A549 (cell line): ENCODE measurements around the gene RSRC1. TPM values are rescaled to one million over a fixed set of nuclear protein-coding genes. Genes with fewer than 3 reads are reported as not detected.
"Not testable (repeated sequence)": the region's sequence is repeated elsewhere in the genome, so short reads cannot be mapped to it uniquely, and the experiment has no call there.

Experiments used
- ATAC-seq, 2 experiments: fragments of 200-7000 bp in 1 of 2; fragments of >200 bp in 1 of 2; cut with Nextera tagmentation in 1 of 2; cut with Tn5 transposase in 1 of 2; 3 replicates each; pipeline versions ENCODE4 v1.8.0 to v1.9.1; 2018 to 2020; ENCODE audit warnings: mild to moderate bottlenecking in 1 of 2, moderate library complexity in 1 of 2
- CTCF ChIA-PET: fragments of 300-600 bp; sonication (Branson Sonifier 250); formaldehyde crosslinking; extraction: SDS; loops from one replicate; lab custom pipeline; 2021; ENCODE audit warnings: antibody characterized with exemption, inconsistent platforms; lab: Yijun Ruan, JAX
- POLR2A ChIA-PET: fragments of 350-600 bp; formaldehyde crosslinking; extraction: SDS; loops from one replicate; lab custom pipeline; 2021; ENCODE audit warnings: antibody characterized with exemption, inconsistent platforms; lab: Yijun Ruan, JAX
- DNase-seq, 2 experiments: peaks; one replicate each; pipeline versions ENCODE4 v3.0.0 to v3.0.0-alpha.2; 2011 to 2016; ENCODE audit warnings: low read depth in 1 of 2, low spot score in 1 of 2
- FAIRE-seq: peaks from 2 replicates; lab custom pipeline; 2011; peaks lifted over from hg19 to GRCh38; lab: Jason Lieb, UNC
- H3K27ac ChIP-seq, 2 experiments: fragments of >200 bp; sonication (Bioruptor Twin); formaldehyde crosslinking; 3 replicates each; pipeline ENCODE4 v1.5.1; 2016 to 2017
- H3K4me1 ChIP-seq: fragments of >200 bp; sonication (Bioruptor Twin); formaldehyde crosslinking; 3 replicates; pipeline ENCODE4 v1.6.1; 2016
- H3K4me2 ChIP-seq: fragments of >200 bp; sonication (Bioruptor Twin); formaldehyde crosslinking; 3 replicates; pipeline ENCODE4 v1.6.1; 2016
- H3K4me3 ChIP-seq: fragments of >200 bp; sonication (Bioruptor Twin); formaldehyde crosslinking; 3 replicates; pipeline ENCODE4 v1.5.1; 2016
- H3K9me3 ChIP-seq: fragments of >200 bp; sonication (Bioruptor Twin); formaldehyde crosslinking; 3 replicates; pipeline ENCODE4 v1.6.1; 2016
- BCL3 ChIP-seq: fragments of >200 bp; sonication (Bioruptor Twin); formaldehyde crosslinking; IDR thresholded peaks from 3 replicates; pipeline ENCODE4 v1.6.1; 2016
- BHLHE40 ChIP-seq: IDR thresholded peaks from 2 replicates; pipeline ENCODE4 v1.6.1; 2012; ENCODE audit warnings: low read depth, low read length, inconsistent platforms
- CHD2 ChIP-seq: fragments of 150-350 bp; IDR thresholded peaks from 2 replicates; pipeline ENCODE4 v1.6.1; 2014; ENCODE audit warnings: low read length; ENCODE audit not compliant: partially characterized antibody
- CHD4 ChIP-seq: fragments of 200-600 bp; sonication (generic); IDR thresholded peaks from 2 replicates; pipeline ENCODE4 v1.6.1; 2016; ENCODE audit warnings: antibody characterized with exemption, mild to moderate bottlenecking, borderline replicate concordance
- CTCF ChIP-seq: fragments of >200 bp; sonication (Bioruptor Twin); formaldehyde crosslinking; IDR thresholded peaks from 3 replicates; pipeline ENCODE4 v1.5.1; 2016
- EHF ChIP-seq: fragments of 250-450 bp; sonication (Bioruptor Pico); IDR thresholded peaks from 2 replicates; pipeline ENCODE4 v1.5.0; 2020; ENCODE audit warnings: mild to moderate bottlenecking
- EHMT2 ChIP-seq: fragments of 200-600 bp; sonication (generic); IDR thresholded peaks from 2 replicates; pipeline ENCODE4 v1.6.1; 2016; ENCODE audit warnings: antibody characterized with exemption, low read depth, mild to moderate bottlenecking, moderate library complexity
- EP300 ChIP-seq, 2 experiments: fragments of >200 bp; sonication (Bioruptor Twin); formaldehyde crosslinking; IDR thresholded peaks; 2 replicates in 1 of 2; 3 replicates in 1 of 2; pipeline ENCODE4 v1.6.1; 2016 to 2017
- FOSB ChIP-seq: fragments of 250-450 bp; sonication (Bioruptor Pico); IDR thresholded peaks from 2 replicates; pipeline ENCODE4 v1.5.0; 2020; ENCODE audit warnings: mild to moderate bottlenecking, moderate library complexity
- FOSL2 ChIP-seq, 2 experiments: fragments of 450-650 bp in 1 of 2; fragments of >200 bp in 1 of 2; sonication (Bioruptor Twin) in 1 of 2; formaldehyde crosslinking; IDR thresholded peaks; 2 replicates each; pipeline versions ENCODE4 v1.5.0 to v1.6.1; 2016 to 2020; ENCODE audit warnings: mild to moderate bottlenecking in 1 of 2, moderate library complexity in 1 of 2
- GATA3 ChIP-seq: IDR thresholded peaks from 2 replicates; pipeline ENCODE4 v1.6.1; 2012; ENCODE audit warnings: borderline replicate concordance
- HDAC2 ChIP-seq: fragments of 200-600 bp; sonication (generic); IDR thresholded peaks from 2 replicates; pipeline ENCODE4 v1.6.1; 2016
- HEYL ChIP-seq: fragments of 250-450 bp; sonication (Bioruptor Pico); IDR thresholded peaks from 2 replicates; pipeline ENCODE4 v1.8.0; 2021; ENCODE audit warnings: mild to moderate bottlenecking, moderate library complexity
- HOXA7 ChIP-seq: fragments of 250-450 bp; sonication (Bioruptor Pico); IDR thresholded peaks from 2 replicates; pipeline ENCODE4 v1.5.0; 2020; ENCODE audit warnings: mild to moderate bottlenecking, moderate library complexity
- JUN ChIP-seq, 2 experiments: fragments of >200 bp; sonication (Bioruptor Twin); formaldehyde crosslinking; IDR thresholded peaks; 2 replicates in 1 of 2; 3 replicates in 1 of 2; pipeline ENCODE4 v1.6.1; 2016 to 2017
- JUNB ChIP-seq: fragments of >200 bp; sonication (Bioruptor Twin); formaldehyde crosslinking; IDR thresholded peaks from 2 replicates; pipeline ENCODE4 v1.6.1; 2016
- KDM5A ChIP-seq: fragments of 200-600 bp; sonication (generic); IDR thresholded peaks from 2 replicates; pipeline ENCODE4 v1.6.1; 2016; ENCODE audit warnings: antibody characterized with exemption, mild to moderate bottlenecking
- MAZ ChIP-seq: fragments of 150-350 bp; IDR thresholded peaks from 2 replicates; pipeline ENCODE4 v1.6.1; 2014; ENCODE audit warnings: antibody characterized with exemption, low read depth, low read length, borderline replicate concordance
- MYC ChIP-seq: IDR thresholded peaks from 2 replicates; pipeline ENCODE4 v1.6.1; 2012; ENCODE audit warnings: mild to moderate bottlenecking, inconsistent platforms, low read length, improper control_type of control experiment, borderline replicate concordance
- NFE2L2 ChIP-seq: fragments of 150-350 bp; conservative IDR thresholded peaks from 2 replicates; pipeline ENCODE4 v1.6.1; 2014; ENCODE audit warnings: low read length
- PBX3 ChIP-seq: IDR thresholded peaks from 2 replicates; pipeline ENCODE4 v1.6.1; 2012
- POLR2AphosphoS2 ChIP-seq: conservative IDR thresholded peaks from 2 replicates; pipeline ENCODE4 v1.6.1; 2012; ENCODE audit warnings: low read length, improper control_type of control experiment, inconsistent platforms
- RAD21 ChIP-seq, 2 experiments: fragments of >200 bp in 1 of 2; sonication (Bioruptor Twin) in 1 of 2; formaldehyde crosslinking in 1 of 2; IDR thresholded peaks in 1 of 2; conservative IDR thresholded peaks in 1 of 2; 2 replicates in 1 of 2; 3 replicates in 1 of 2; pipeline ENCODE4 v1.6.1; 2012 to 2018; ENCODE audit warnings: inconsistent platforms in 1 of 2
- RARB ChIP-seq: fragments of 250-450 bp; sonication (Bioruptor Pico); IDR thresholded peaks from 2 replicates; pipeline ENCODE4 v1.8.0; 2021; ENCODE audit warnings: mild to moderate bottlenecking, moderate library complexity
- RNF2 ChIP-seq: fragments of 200-600 bp; sonication (generic); IDR thresholded peaks from 2 replicates; pipeline ENCODE4 v1.6.1; 2016; ENCODE audit warnings: low read depth, mild to moderate bottlenecking, antibody characterized with exemption, moderate library complexity, borderline replicate concordance
- SMC3 ChIP-seq: fragments of >200 bp; sonication (Bioruptor Twin); formaldehyde crosslinking; IDR thresholded peaks from 3 replicates; pipeline ENCODE4 v1.6.1; 2018; ENCODE audit warnings: inconsistent platforms
- ZNF302 ChIP-seq: fragments of 250-450 bp; sonication (Bioruptor Pico); IDR thresholded peaks from 2 replicates; pipeline ENCODE4 v1.9.0; 2021; ENCODE audit warnings: inconsistent platforms, mild to moderate bottlenecking, moderate library complexity
- WGBS: methylation state at CpG from one replicate; pipeline ENCODE4 v1.1.6; 2017; ENCODE audit errors: missing lambda C conversion rate; 5-methylcytosine and 5-hydroxymethylcytosine counted together
- polyA plus RNA-seq, 4 experiments: library from polyadenylated mRNA; depleted of rRNA in 3 of 4; stranded (reverse); fragments of >200 nt; fragmentation: RNase III in 1 of 4; extraction: RNeasy Plus Mini Kit Qiagen cat#74134 plus additional on column Dnase treatment in 1 of 4; gene quantifications; 2 replicates in 3 of 4; 3 replicates in 1 of 4; pipeline ENCODE4 v1.2.3, GENCODE V29; 2011 to 2017

The RSRC1 gene
- polyA plus RNA-seq, 2 of the 4 experiments (the other 2 are of a cell fraction): 17.5 to 52.2 TPM

GRCh38 chr3:158109804-158110657, at the start of gene RSRC1 (continued):
- no peak for TF ChIP-seq CTCF
- TF ChIP-seq HOXA7: no peak
- no peak for TF ChIP-seq MYC
- no peak for TF ChIP-seq FOSL2 (IDR thresholded peaks at IDR 0.05)
- peak; percentile 3; the same call in 1 of the 2 replicates for TF ChIP-seq FOSL2 (CRISPR knock-in tag; IDR thresholded peaks at IDR 0.05)
- peak; percentile 37 to 87; a peak in 4 of 5 replicates for TF ChIP-seq JUN (IDR thresholded peaks at IDR 0.05)
- TF ChIP-seq EP300 (IDR thresholded peaks at IDR 0.05): no peak
- no peak for TF ChIP-seq EHMT2
- TF ChIP-seq EHF (CRISPR knock-in tag): no peak
- TF ChIP-seq HDAC2: no peak
- TF ChIP-seq JUNB: no peak
- TF ChIP-seq HEYL (CRISPR knock-in tag): no peak
- TF ChIP-seq SMC3: peak; percentile 32; the same call in 1 of the 3 replicates
- TF ChIP-seq RAD21 (conservative IDR thresholded peaks at IDR 0.05 in 1 of 2, IDR thresholded peaks at IDR 0.05 in 1 of 2): no peak; a peak in 1 of 5 replicates
- peak; percentile 82 for TF ChIP-seq KDM5A
- TF ChIP-seq CHD4: no peak
- TF ChIP-seq FOSB (CRISPR knock-in tag): no peak
- no peak; the same call in 2 of the 3 replicates for TF ChIP-seq BCL3
- TF ChIP-seq GATA3: 0 out of 2 replicates have a peak, but pooled peaks have one; percentile 42
- no peak for TF ChIP-seq ZNF302
- peak; percentile 38; the same call in 1 of the 2 replicates for TF ChIP-seq PBX3
- TF ChIP-seq MAZ: no peak
- TF ChIP-seq CHD2: no peak
- no peak for TF ChIP-seq RNF2
- TF ChIP-seq BHLHE40: no peak
- no peak for TF ChIP-seq POLR2AphosphoS2
- no peak for TF ChIP-seq RARB (CRISPR knock-in tag)
- TF ChIP-seq NFE2L2: no peak

- H3K27ac ChIP-seq, FAIRE-seq, H3K4me1 ChIP-seq, CTCF ChIA-PET, H3K4me3 ChIP-seq, H3K9me3 ChIP-seq, H3K4me2 ChIP-seq, DNase-seq, ATAC-seq, POLR2A ChIA-PET: not testable (repeated sequence)
- 45% methylated on average over 2 of the region's 2 CpGs for WGBS
Measured at GRCh38 chr3:158065574-158065973, 44.3 kb upstream of the RSRC1 start.
